ENCODE data around the gene RNF31. TPM values are rescaled to one million over a fixed set of nuclear protein-coding genes. Genes with fewer than 3 reads are reported as not detected.
A peak's percentile ranks its signal among the peaks of the same experiment; 100 is the strongest.

RNF31 gene
- total and polyA plus RNA-seq, 2 of the 13 experiments (the other 11 are each of a cell fraction or from before 2014, with no cell fraction given), result 48.2 to 86.8 TPM

- TF ChIP-seq U2AF1 (optimal IDR thresholded peaks at IDR 0.05; ENCODE audit: low read depth, low read length) (no peak), ZNF512 (CRISPR knock-in tag; IDR thresholded peaks at IDR 0.05) (no peak), ZNF766 (CRISPR knock-in tag; IDR thresholded peaks at IDR 0.05; ENCODE audit: borderline replicate concordance) (no peak), MTA1 (CRISPR knock-in tag; IDR thresholded peaks at IDR 0.05; ENCODE audit: borderline replicate concordance) (peak; percentile 47; the same call in 1 of the 2 replicates), ZNF672 (CRISPR knock-in tag; IDR thresholded peaks at IDR 0.05) (no peak), PRDM15 (CRISPR knock-in tag; IDR thresholded peaks at IDR 0.05) (no peak), ZBTB33 (CRISPR knock-in tag; IDR thresholded peaks at IDR 0.05) (peak; percentile 2; the same call in 1 of the 2 replicates), PAF1 (CRISPR knock-in tag; IDR thresholded peaks at IDR 0.05) (no peak), TIGD3 (CRISPR knock-in tag; IDR thresholded peaks at IDR 0.05; ENCODE audit: borderline replicate concordance) (no peak), ZSCAN31 (CRISPR knock-in tag; IDR thresholded peaks at IDR 0.05; ENCODE audit: low read depth) (no peak), ZNF552 (CRISPR knock-in tag; IDR thresholded peaks at IDR 0.05; ENCODE audit: borderline replicate concordance) (no peak), SMYD3 (CRISPR knock-in tag; IDR thresholded peaks at IDR 0.05) (no peak), RBFOX2 (IDR thresholded peaks at IDR 0.05; ENCODE audit: low read depth, low read length) (peak; percentile 64), ZNF572 (CRISPR knock-in tag; IDR thresholded peaks at IDR 0.05) (peak; percentile 50; the same call in 1 of the 2 replicates), NONO (IDR thresholded peaks at IDR 0.05) (no peak), NONO (CRISPR knock-in tag; conservative IDR thresholded peaks at IDR 0.05) (no peak), JUND (CRISPR knock-in tag; IDR thresholded peaks at IDR 0.05) (no peak), POLR2AphosphoS2 (IDR thresholded peaks at IDR 0.05; ENCODE audit: low read depth, low read length) (no peak), TBL1XR1 (IDR thresholded peaks at IDR 0.05; ENCODE audit: borderline replicate concordance, low read length, partially characterized antibody) (no peak), ARHGAP35 (CRISPR knock-in tag; IDR thresholded peaks at IDR 0.05; ENCODE audit: borderline replicate concordance) (no peak), XBP1 (CRISPR knock-in tag; IDR thresholded peaks at IDR 0.05) (no peak)
Observed at GRCh38 chr14:24171422-24172260, 24.3 kb downstream of the RNF31 start, which contains the start of gene REC8 (continued).

Measured in HepG2 (cell line).